GM12878 (cell line): ENCODE measurements around the gene AKR1C1. TPM values are rescaled to one million over a fixed set of nuclear protein-coding genes. Genes with fewer than 3 reads are reported as not detected.
"Not testable (repeated sequence)": the region's sequence is repeated elsewhere in the genome, so short reads cannot be mapped to it uniquely, and the experiment has no call there.

Source experiments
- ATAC-seq: fragments of 200-7000 bp; cut with Tn5 transposase; 3 replicates; pipeline ENCODE4 v1.9.1; 2020; ENCODE audit warnings: mild to moderate bottlenecking, moderate library complexity
- BruUV-seq: library from RNA; stranded (reverse); fragments of 400-500 nt; replicated peaks from 2 replicates; lab custom pipeline; 2021; lab: Mats Ljungman, UMichigan
- CTCF ChIA-PET: fragments of 300-600 bp; sonication (Branson Sonifier 250); formaldehyde crosslinking; extraction: SDS; loops from one replicate; lab custom pipeline; 2021; ENCODE audit warnings: inconsistent platforms; lab: Yijun Ruan, JAX
- POLR2A ChIA-PET: fragments of 350-600 bp; formaldehyde crosslinking; extraction: SDS; loops from one replicate; lab custom pipeline; 2021; ENCODE audit warnings: inconsistent platforms; lab: Charles Lee
- RAD21 ChIA-PET: fragments of 300-600 bp; sonication (Branson Sonifier 250); formaldehyde crosslinking; loops from one replicate; lab custom pipeline; 2023; ENCODE audit warnings: antibody characterized with exemption; ENCODE audit not compliant: unreplicated experiment; lab: Charles Lee
- SMC1A ChIA-PET: fragments of 300-600 bp; sonication (Branson Sonifier 250); formaldehyde crosslinking; loops from one replicate; lab custom pipeline; 2023; ENCODE audit not compliant: unreplicated experiment, uncharacterized antibody; lab: Charles Lee
- DNase-seq: peaks from one replicate; pipeline ENCODE4 v3.0.0-alpha.2; 2011; ENCODE audit warnings: low read depth, low spot score
- FAIRE-seq: peaks from 3 replicates; lab custom pipeline; 2011; peaks lifted over from hg19 to GRCh38; lab: Jason Lieb, UNC
- H2AFZ ChIP-seq: 2 replicates; pipeline ENCODE4 v1.6.0; 2011; ENCODE audit warnings: low read depth, low read length, control low read depth; ENCODE audit not compliant: control insufficient read depth
- H3K27ac ChIP-seq: 2 replicates; pipeline ENCODE4 v1.5.1; 2011; ENCODE audit warnings: control low read depth; ENCODE audit not compliant: control insufficient read depth, insufficient read depth
- H3K27me3 ChIP-seq, 2 experiments: replicated peaks in 1 of 2; 2 replicates each; pipeline versions ENCODE4 v1.6.0 to v1.6.1; 2011; ENCODE audit warnings: low read length in 1 of 2; ENCODE audit not compliant: control insufficient read depth in 2 of 2, insufficient read depth in 2 of 2
- H3K36me3 ChIP-seq, 2 experiments: 2 replicates each; pipeline ENCODE4 v1.5.1; 2011; ENCODE audit warnings: low read length in 1 of 2; ENCODE audit not compliant: control insufficient read depth in 2 of 2, insufficient read depth in 2 of 2
- H3K4me1 ChIP-seq: 2 replicates; pipeline ENCODE4 v1.6.1; 2011; ENCODE audit warnings: mild to moderate bottlenecking, low read length, moderate library complexity, mixed read lengths; ENCODE audit not compliant: control insufficient read depth, insufficient read depth
- H3K4me2 ChIP-seq: 2 replicates; pipeline ENCODE4 v1.6.0; 2011; ENCODE audit warnings: control low read depth; ENCODE audit not compliant: control insufficient read depth, insufficient read depth
- H3K4me3 ChIP-seq: fragments of 200-600 bp; sonication (generic); 2 replicates; pipeline ENCODE4 v1.5.1; 2016
- H3K79me2 ChIP-seq: 2 replicates; pipeline ENCODE4 v1.6.0; 2011; ENCODE audit warnings: low read length; ENCODE audit not compliant: control insufficient read depth, insufficient read depth
- H3K9ac ChIP-seq: 2 replicates; pipeline ENCODE4 v1.8.0; 2011; ENCODE audit warnings: low read length, control low read depth, mixed read lengths; ENCODE audit not compliant: control insufficient read depth, insufficient read depth
- H3K9me3 ChIP-seq: replicated peaks from 3 replicates; pipeline ENCODE4 v1.5.1; 2011; ENCODE audit warnings: mild to moderate bottlenecking, low read length; ENCODE audit not compliant: control insufficient read depth, insufficient read depth
- H4K20me1 ChIP-seq: 2 replicates; pipeline ENCODE4 v1.6.0; 2011; ENCODE audit not compliant: control insufficient read depth, insufficient read depth
- CREB1 ChIP-seq: IDR thresholded peaks from 2 replicates; pipeline ENCODE4 v1.6.1; 2012; ENCODE audit warnings: low read depth, mild to moderate bottlenecking, inconsistent platforms
- EZH2 ChIP-seq: IDR thresholded peaks from 2 replicates; pipeline ENCODE4 v1.6.1; 2012; ENCODE audit warnings: low read depth, mild to moderate bottlenecking, control low read depth, inconsistent platforms, low read length, borderline replicate concordance; ENCODE audit not compliant: control insufficient read depth
- FOXK2 ChIP-seq: fragments of 450-650 bp; IDR thresholded peaks from 2 replicates; pipeline ENCODE4 v1.6.1; 2017; ENCODE audit warnings: mild to moderate bottlenecking, moderate library complexity
- GABPA ChIP-seq: IDR thresholded peaks from 2 replicates; pipeline ENCODE4 v1.6.1; 2014; ENCODE audit warnings: antibody characterized with exemption, low read depth, mild to moderate bottlenecking, inconsistent platforms
- HCFC1 ChIP-seq: fragments of 150-350 bp; IDR thresholded peaks from 2 replicates; pipeline ENCODE4 v1.6.1; 2014; ENCODE audit warnings: low read length
- MEF2B ChIP-seq: fragments of 450-650 bp; IDR thresholded peaks from 2 replicates; pipeline ENCODE4 v1.6.1; 2018; ENCODE audit warnings: mild to moderate bottlenecking, moderate library complexity; ENCODE audit not compliant: partially characterized antibody, poor library complexity, severe bottlenecking
- MXI1 ChIP-seq: fragments of 150-350 bp; IDR thresholded peaks from 2 replicates; pipeline ENCODE4 v1.6.1; 2011; ENCODE audit warnings: low read depth, mild to moderate bottlenecking, inconsistent platforms, low read length, improper control_type of control experiment
- NBN ChIP-seq: fragments of 450-650 bp; IDR thresholded peaks from 2 replicates; pipeline ENCODE4 v1.6.1; 2016
- NR2F1 ChIP-seq: fragments of 450-650 bp; conservative IDR thresholded peaks from 2 replicates; pipeline ENCODE4 v1.6.1; 2017; ENCODE audit warnings: mild to moderate bottlenecking
- PAX8 ChIP-seq: fragments of 450-650 bp; IDR thresholded peaks from 2 replicates; pipeline ENCODE4 v1.6.1; 2017; ENCODE audit warnings: mild to moderate bottlenecking, moderate library complexity
- RBBP5 ChIP-seq: fragments of 200-600 bp; sonication (generic); conservative IDR thresholded peaks from 2 replicates; pipeline ENCODE4 v1.6.1; 2016
- SMAD5 ChIP-seq: IDR thresholded peaks from 2 replicates; pipeline ENCODE4 v1.6.1; 2016; ENCODE audit warnings: antibody characterized with exemption, low read depth
- SP1 ChIP-seq: IDR thresholded peaks from one replicate; pipeline ENCODE4 v1.6.1; 2011; ENCODE audit warnings: low read depth, low read length
- TBL1XR1 ChIP-seq: IDR thresholded peaks from 2 replicates; pipeline ENCODE4 v1.6.1; 2012; ENCODE audit warnings: low read depth, low read length, improper control_type of control experiment
- TCF12 ChIP-seq: IDR thresholded peaks from 2 replicates; pipeline ENCODE4 v1.6.1; 2011; ENCODE audit warnings: low read depth, mild to moderate bottlenecking, low read length
- YBX1 ChIP-seq: fragments of 450-650 bp; IDR thresholded peaks from 2 replicates; pipeline ENCODE4 v1.6.1; 2016; ENCODE audit warnings: antibody characterized with exemption
- ZBED1 ChIP-seq: IDR thresholded peaks from 2 replicates; pipeline ENCODE4 v1.6.1; 2016; ENCODE audit warnings: borderline replicate concordance
- ZSCAN29 ChIP-seq: fragments of 450-650 bp; IDR thresholded peaks from 2 replicates; pipeline ENCODE4 v1.6.1; 2017; ENCODE audit warnings: mild to moderate bottlenecking, moderate library complexity
- WGBS: methylation state at CpG from one replicate; pipeline ENCODE4 v1.1.6; 2016; ENCODE audit warnings: low lambda C conversion rate; ENCODE audit not compliant: insufficient replicate concordance, insufficient coverage; ENCODE audit errors: missing lambda C conversion rate; 5-methylcytosine and 5-hydroxymethylcytosine counted together
- in situ Hi-C: fragments of 300-500 bp; cut with MboI; formaldehyde crosslinking; loops from 9 replicates; pipeline ENCODE4 v1.14.3; 2018; ENCODE audit warnings: mixed read lengths
- intact Hi-C: fragments of 100-400 bp; cut with micrococcal nuclease; formaldehyde crosslinking; loops from one replicate; pipeline ENCODE4 v1.14.2; 2022; ENCODE audit not compliant: unreplicated experiment
- polyA plus RNA-seq, 11 experiments: library from polyadenylated mRNA; depleted of rRNA in 4 of 11; unstranded in 6 of 11; stranded (reverse) in 5 of 11; fragments of >200 nt; fragmentation: Nextera tagmentation in 4 of 11; fragmentation: Illumina TruSeq in 1 of 11; extraction: Ambion mirVana in 4 of 11; extraction: Trizol in 1 of 11; gene quantifications; 1 replicate in 1 of 11; 2 replicates in 10 of 11; pipeline versions ENCODE4 v1.2.1 to v1.2.3, GENCODE V29; 2011 to 2016; ENCODE audit warnings: inconsistent platforms in 2 of 11, missing spikeins in 2 of 11, low read depth in 1 of 11
- total RNA-seq, 4 experiments: library from RNA; depleted of rRNA in 3 of 4; stranded (reverse); fragments of >200 nt in 3 of 4; fragmentation: Illumina TruSeq in 1 of 4; extraction: Trizol in 1 of 4; gene quantifications; 2 replicates each; pipeline versions ENCODE4 v1.2.1 to v1.2.3, GENCODE V29; 2013 to 2021
- TF ChIP-seq, protein P1 (sequence below): fragments of 450-650 bp; formaldehyde crosslinking; IDR thresholded peaks from 2 replicates; pipeline ENCODE4 v1.5.0; 2022; ENCODE audit warnings: mild to moderate bottlenecking, missing genetic modification characterization

AKR1C1 gene
- total and polyA plus RNA-seq, 10 of the 15 experiments (the other 5 are each of a cell fraction or from before 2014, with no cell fraction given) = 0.05 to 1.2 (median 0.35) TPM; not detected in 6

DNA sequence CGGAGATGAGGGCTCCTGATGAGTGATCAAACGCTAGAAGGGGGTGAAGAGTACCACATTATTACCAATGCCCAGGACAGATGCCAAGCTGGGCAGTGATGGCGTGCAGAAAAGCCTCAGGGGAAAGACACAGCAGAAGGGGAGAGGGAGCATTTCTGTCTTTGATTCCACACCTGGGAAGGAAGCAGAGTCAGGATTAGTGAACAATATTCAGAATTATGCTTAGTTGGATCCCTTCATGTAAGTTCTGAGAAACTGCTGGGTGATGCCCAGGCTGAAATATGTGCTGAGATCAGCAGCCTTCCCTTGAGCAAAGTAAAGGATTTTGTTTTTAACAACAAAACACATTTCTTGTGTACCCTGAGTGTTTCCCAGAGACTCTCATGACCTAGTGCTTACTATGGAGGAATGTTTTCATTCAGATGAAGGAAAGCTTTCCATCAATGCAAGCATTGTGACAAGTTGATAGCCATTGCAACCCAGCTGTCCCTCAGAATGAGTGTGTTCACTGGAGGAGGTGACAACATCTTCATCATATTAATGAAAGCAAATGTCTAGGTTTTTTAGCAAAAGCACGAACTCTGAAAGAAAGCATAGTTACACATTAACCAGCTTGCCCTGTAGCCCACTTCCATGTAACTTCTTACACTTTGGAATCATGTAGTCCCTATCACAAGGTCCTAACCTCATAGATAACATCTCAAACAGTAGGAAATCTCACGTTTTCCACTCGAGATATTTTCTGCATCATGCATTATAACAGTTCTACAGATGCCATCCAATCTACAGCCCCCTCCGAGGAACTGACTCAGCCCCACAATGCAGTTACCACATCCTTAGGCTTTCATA is 23.8 kb upstream of the AKR1C1 start:
- BruUV-seq = no TSS peak
- Histone ChIP-seq H3K9ac (no peak overlapping the region), H3K79me2 (no peaks in the 10 kb centered on the region), H2AFZ (no peak overlapping the region), H3K4me3 (no peak overlapping the region), H3K4me2 (no peak overlapping the region), H3K36me3 (no peaks in the 10 kb centered on the region), H3K27ac (no peak overlapping the region), H3K27me3 (0 out of 4 replicates have a peak, but pooled peaks cover 0 to 3% of the 10 kb centered on the region in 2 experiments), H3K4me1 (no peaks in the 10 kb centered on the region), H3K9me3 (no peaks in the 10 kb centered on the region), H4K20me1 (no peaks in the 10 kb centered on the region)
- in situ Hi-C loops (no loop called here), intact Hi-C loops (no loop called here)
- TF ChIP-seq CREB1 (no peak), NBN (no peak), PAX8 (no peak), MXI1 (no peak), EZH2 (no peak), SMAD5 (no peak), GABPA (no peak), TBL1XR1 (no peak), NR2F1 (no peak), HCFC1 (no peak), SP1 (no peak), ZSCAN29 (no peak), MEF2B (no peak), RBBP5 (no peak), FOXK2 (no peak), ZBED1 (no peak), TCF12 (no peak), YBX1 (no peak)
- TF ChIP-seq, protein P1, sequence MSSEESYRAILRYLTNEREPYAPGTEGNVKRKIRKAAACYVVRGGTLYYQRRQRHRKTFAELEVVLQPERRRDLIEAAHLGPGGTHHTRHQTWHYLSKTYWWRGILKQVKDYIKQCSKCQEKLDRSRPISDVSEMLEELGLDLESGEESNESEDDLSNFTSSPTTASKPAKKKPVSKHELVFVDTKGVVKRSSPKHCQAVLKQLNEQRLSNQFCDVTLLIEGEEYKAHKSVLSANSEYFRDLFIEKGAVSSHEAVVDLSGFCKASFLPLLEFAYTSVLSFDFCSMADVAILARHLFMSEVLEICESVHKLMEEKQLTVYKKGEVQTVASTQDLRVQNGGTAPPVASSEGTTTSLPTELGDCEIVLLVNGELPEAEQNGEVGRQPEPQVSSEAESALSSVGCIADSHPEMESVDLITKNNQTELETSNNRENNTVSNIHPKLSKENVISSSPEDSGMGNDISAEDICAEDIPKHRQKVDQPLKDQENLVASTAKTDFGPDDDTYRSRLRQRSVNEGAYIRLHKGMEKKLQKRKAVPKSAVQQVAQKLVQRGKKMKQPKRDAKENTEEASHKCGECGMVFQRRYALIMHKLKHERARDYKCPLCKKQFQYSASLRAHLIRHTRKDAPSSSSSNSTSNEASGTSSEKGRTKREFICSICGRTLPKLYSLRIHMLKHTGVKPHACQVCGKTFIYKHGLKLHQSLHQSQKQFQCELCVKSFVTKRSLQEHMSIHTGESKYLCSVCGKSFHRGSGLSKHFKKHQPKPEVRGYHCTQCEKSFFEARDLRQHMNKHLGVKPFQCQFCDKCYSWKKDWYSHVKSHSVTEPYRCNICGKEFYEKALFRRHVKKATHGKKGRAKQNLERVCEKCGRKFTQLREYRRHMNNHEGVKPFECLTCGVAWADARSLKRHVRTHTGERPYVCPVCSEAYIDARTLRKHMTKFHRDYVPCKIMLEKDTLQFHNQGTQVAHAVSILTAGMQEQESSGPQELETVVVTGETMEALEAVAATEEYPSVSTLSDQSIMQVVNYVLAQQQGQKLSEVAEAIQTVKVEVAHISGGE (CRISPR knock-in tag) = no peak
- no peak for FAIRE-seq
- CTCF ChIA-PET = no interaction called here
- POLR2A ChIA-PET = no interaction called here
- WGBS = 20% methylated on average over 7 of the region's 7 CpGs
- RAD21 ChIA-PET = no interaction called here
- SMC1A ChIA-PET = no interaction called here
- no peak for ATAC-seq
- no peak for DNase-seq

DNA sequence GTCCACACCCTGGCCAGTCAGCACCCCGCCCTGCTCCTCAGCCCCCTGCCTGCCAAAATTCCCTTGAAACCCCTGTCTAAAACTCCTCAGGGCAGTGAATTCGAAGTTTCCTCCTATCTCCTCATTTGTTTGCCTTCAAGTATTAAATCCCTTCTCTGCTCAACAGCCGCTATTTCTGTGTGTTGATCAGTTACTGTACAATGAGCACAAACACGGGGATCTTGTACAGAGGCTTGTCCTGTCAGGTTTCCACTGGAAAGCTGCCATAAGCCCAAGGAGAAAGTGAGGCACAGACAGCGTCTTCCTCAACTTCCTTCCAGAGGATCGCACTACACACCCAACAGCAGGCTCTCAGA is 23.2 kb upstream of the AKR1C1 start:
- H4K20me1 ChIP-seq, SMC1A ChIA-PET, H3K79me2 ChIP-seq, BruUV-seq, POLR2A ChIA-PET, H2AFZ ChIP-seq, RAD21 ChIA-PET, H3K4me1 ChIP-seq, H3K27me3 ChIP-seq, FAIRE-seq, H3K4me3 ChIP-seq, H3K4me2 ChIP-seq, H3K9ac ChIP-seq, H3K27ac ChIP-seq, H3K36me3 ChIP-seq, intact Hi-C loops, H3K9me3 ChIP-seq, CTCF ChIA-PET, ATAC-seq, DNase-seq, in situ Hi-C loops: not testable (repeated sequence)
- 16% methylated on average over 6 of the region's 6 CpGs for WGBS
